Activated CD8-positive, alpha-beta memory T cell treated with anti-CD3 and anti-CD28 coated beads for 36 hours (primary cell): ENCODE data around the gene COL27A1. TPM values are rescaled to one million over a fixed set of nuclear protein-coding genes. Genes with fewer than 3 reads are reported as not detected.

Experiments
- CTCF ChIA-PET: fragments of 350-600 bp; sonication (Branson Sonifier 250); formaldehyde crosslinking; loops from one replicate; lab custom pipeline; 2021; ENCODE audit warnings: antibody characterized with exemption; lab: Charles Lee
- POLR2A ChIA-PET: fragments of 350-600 bp; sonication (Branson Sonifier 250); formaldehyde crosslinking; loops from one replicate; lab custom pipeline; 2021; ENCODE audit warnings: antibody characterized with exemption; lab: Charles Lee
- total RNA-seq, 2 experiments: library from RNA; stranded (reverse); gene quantifications; one replicate each; pipeline ENCODE4 v1.2.3, GENCODE V29; 2021

The COL27A1 gene
- total RNA-seq, 2 experiments from 2014 or later: 2.9 to 3.2 TPM

GRCh38 chr9:114271556-114272510 is 116.5 kb downstream of the COL27A1 start:
- ChIA-PET CTCF (no interaction called here), POLR2A (no interaction called here)

GRCh38 chr9:114272739-114273431 is 117.5 kb downstream of the COL27A1 start:
- ChIA-PET CTCF (interaction anchor here (3.3 kb wide), 1 partner anchor 18 kb away, joined by 14 read pairs; no protein-coding TSS in a partner anchor), POLR2A (no interaction called here)

GRCh38 chr9:114273461-114273881 is 118.1 kb downstream of the COL27A1 start:
- ChIA-PET CTCF (interaction anchor here (3.3 kb wide), 1 partner anchor 17 kb away, joined by 14 read pairs; no protein-coding TSS in a partner anchor), POLR2A (no interaction called here)

- ChIA-PET CTCF (interaction anchor here (3.3 kb wide), 1 partner anchor 17 kb away, joined by 14 read pairs; no protein-coding TSS in a partner anchor), POLR2A (no interaction called here)
Observed at GRCh38 chr9:114274217-114274616, 118.9 kb downstream of the COL27A1 start.

GRCh38 chr9:114275246-114276004 is 120.1 kb downstream of the COL27A1 start:
- ChIA-PET CTCF (interaction anchor here (3.3 kb wide), 1 partner anchor 16 kb away, joined by 14 read pairs; no protein-coding TSS in a partner anchor), POLR2A (no interaction called here)

- ChIA-PET CTCF (no interaction called here), POLR2A (no interaction called here)
Observed at GRCh38 chr9:114276908-114277821, 121.8 kb downstream of the COL27A1 start.

GRCh38 chr9:114278356-114278755 is 123.0 kb downstream of the COL27A1 start:
- POLR2A ChIA-PET: no interaction called here
- CTCF ChIA-PET: no interaction called here

GRCh38 chr9:114278881-114279570 is 123.7 kb downstream of the COL27A1 start:
- ChIA-PET CTCF (no interaction called here), POLR2A (no interaction called here)

- CTCF ChIA-PET: no interaction called here
- POLR2A ChIA-PET: no interaction called here
Observed at GRCh38 chr9:114279693-114280092, 124.4 kb downstream of the COL27A1 start.

- CTCF ChIA-PET: interaction anchor here (1.2 kb wide), 1 partner anchor 10 kb away, joined by 4 read pairs; no protein-coding TSS in a partner anchor
- POLR2A ChIA-PET: no interaction called here
Observed at GRCh38 chr9:114280636-114281472, 125.5 kb downstream of the COL27A1 start.

- POLR2A ChIA-PET: no interaction called here
- CTCF ChIA-PET: interaction anchor here (1.2 kb wide), 1 partner anchor 9 kb away, joined by 4 read pairs; no protein-coding TSS in a partner anchor
Observed at GRCh38 chr9:114281473-114282103, 126.3 kb downstream of the COL27A1 start.

- POLR2A ChIA-PET: no interaction called here
- CTCF ChIA-PET: interaction anchor here (1.2 kb wide), 1 partner anchor 9 kb away, joined by 4 read pairs; no protein-coding TSS in a partner anchor
Observed at GRCh38 chr9:114282104-114282485, 126.8 kb downstream of the COL27A1 start.

GRCh38 chr9:114282507-114282906 is 127.2 kb downstream of the COL27A1 start:
- ChIA-PET CTCF (no interaction called here), POLR2A (no interaction called here)

GRCh38 chr9:114282926-114283325 is 127.6 kb downstream of the COL27A1 start:
- POLR2A ChIA-PET: no interaction called here

GRCh38 chr9:114283551-114284111 is 128.3 kb downstream of the COL27A1 start:
- POLR2A ChIA-PET: no interaction called here
- CTCF ChIA-PET: no interaction called here

More at GRCh38 chr9:114282926-114283325, 127.6 kb downstream of the COL27A1 start:
- CTCF ChIA-PET: no interaction called here
